Endothelial cell of umbilical vein (primary cell): ENCODE measurements around the gene MAP3K15. TPM values are rescaled to one million over a fixed set of nuclear protein-coding genes. Genes with fewer than 3 reads are reported as not detected.

ENCODE experiments used
- BruUV-seq: library from RNA; stranded (reverse); fragments of 400-500 nt; replicated peaks from 2 replicates; lab custom pipeline; 2021; lab: Mats Ljungman, UMichigan
- CTCF ChIA-PET: fragments of 300-600, 350-600 bp; sonication (Branson Sonifier 250); formaldehyde crosslinking; loops from one replicate; lab custom pipeline; 2021; ENCODE audit warnings: antibody characterized with exemption, inconsistent platforms; lab: Charles Lee
- POLR2A ChIA-PET: fragments of 300-600, 350-600 bp; sonication (Branson Sonifier 250); formaldehyde crosslinking; loops from one replicate; lab custom pipeline; 2021; ENCODE audit warnings: antibody characterized with exemption, inconsistent platforms; lab: Charles Lee
- DNase-seq: peaks from one replicate; pipeline ENCODE4 v3.0.0-alpha.2; 2011; ENCODE audit warnings: low read depth, low spot score
- FAIRE-seq: peaks from 2 replicates; lab custom pipeline; 2011; peaks lifted over from hg19 to GRCh38; lab: Jason Lieb, UNC
- H2AFZ ChIP-seq: 2 replicates; pipeline ENCODE4 v1.6.0; 2012; ENCODE audit warnings: low read depth, low read length, control low read depth, inconsistent platforms
- H3K27ac ChIP-seq: 2 replicates; pipeline ENCODE4 v1.5.1; 2011; ENCODE audit warnings: low read depth, mild to moderate bottlenecking, control low read depth, low read length, moderate library complexity; ENCODE audit not compliant: insufficient read depth
- H3K27me3 ChIP-seq, 2 experiments: 2 replicates each; pipeline versions ENCODE4 v1.6.0 to v1.6.1; 2011; ENCODE audit warnings: low read length in 2 of 2, mixed read lengths in 1 of 2; ENCODE audit not compliant: control insufficient read depth in 2 of 2, insufficient read depth in 2 of 2
- H3K36me3 ChIP-seq, 2 experiments: 2 replicates in 1 of 2; 3 replicates in 1 of 2; pipeline ENCODE4 v1.5.1; 2011; ENCODE audit warnings: low read length in 2 of 2, mild to moderate bottlenecking in 1 of 2, moderate library complexity in 1 of 2; ENCODE audit not compliant: control insufficient read depth in 2 of 2, insufficient read depth in 2 of 2; ENCODE audit errors: extremely low read depth in 1 of 2
- H3K4me1 ChIP-seq: 3 replicates; pipeline ENCODE4 v1.5.1; 2011; ENCODE audit warnings: mild to moderate bottlenecking, low read length; ENCODE audit not compliant: control insufficient read depth, insufficient read depth; ENCODE audit errors: extremely low read depth
- H3K4me2 ChIP-seq: 2 replicates; pipeline ENCODE4 v1.6.1; 2011; ENCODE audit warnings: low read length, control low read depth, mixed read lengths; ENCODE audit not compliant: insufficient read depth
- H3K4me3 ChIP-seq, 3 experiments: fragments of 200-600 bp in 1 of 3; sonication (generic), shearing (Covaris generic) in 1 of 3; replicated peaks in 1 of 3; 2 replicates each; pipeline ENCODE4 v1.5.1; 2011 to 2016; ENCODE audit warnings: control low read depth in 3 of 3, low read length in 3 of 3, mild to moderate bottlenecking in 2 of 3, inconsistent platforms in 1 of 3, low read depth in 1 of 3, moderate library complexity in 1 of 3; ENCODE audit not compliant: insufficient read depth in 1 of 3
- H3K79me2 ChIP-seq: 2 replicates; pipeline ENCODE4 v1.6.0; 2012; ENCODE audit warnings: low read length, inconsistent platforms; ENCODE audit not compliant: control insufficient read depth, insufficient read depth
- H3K9ac ChIP-seq: replicated peaks from 2 replicates; pipeline ENCODE3; 2011; ENCODE audit warnings: low read length, control low read depth; ENCODE audit not compliant: insufficient read depth; ENCODE audit errors: extremely low read depth
- H3K9me1 ChIP-seq: replicated peaks from 3 replicates; pipeline ENCODE4 v1.6.0; 2011; ENCODE audit warnings: mild to moderate bottlenecking, low read length; ENCODE audit not compliant: control insufficient read depth, insufficient read depth; ENCODE audit errors: extremely low read depth
- H3K9me3 ChIP-seq: replicated peaks from 2 replicates; pipeline ENCODE4 v1.5.1; 2012; ENCODE audit warnings: low read length, inconsistent platforms; ENCODE audit not compliant: control insufficient read depth, insufficient read depth
- H4K20me1 ChIP-seq: replicated peaks from 2 replicates; pipeline ENCODE3; 2011; ENCODE audit warnings: mild to moderate bottlenecking, low read length; ENCODE audit not compliant: control insufficient read depth, insufficient read depth; ENCODE audit errors: extremely low read depth
- EZH2 ChIP-seq: IDR thresholded peaks from 2 replicates; pipeline ENCODE4 v1.6.1; 2012; ENCODE audit warnings: borderline replicate concordance, low read depth, mild to moderate bottlenecking, moderate library complexity, low read length, inconsistent platforms; ENCODE audit not compliant: severe bottlenecking
- FOS ChIP-seq: IDR thresholded peaks from 2 replicates; pipeline ENCODE4 v1.6.1; 2011; ENCODE audit warnings: mild to moderate bottlenecking, low read length, moderate library complexity, borderline replicate concordance; ENCODE audit not compliant: insufficient read depth
- GATA2 ChIP-seq: IDR thresholded peaks from 2 replicates; pipeline ENCODE4 v1.7.0; 2011; ENCODE audit warnings: low read depth, mild to moderate bottlenecking, moderate library complexity, mixed read lengths, low read length; ENCODE audit not compliant: insufficient read length, insufficient read depth
- JUN ChIP-seq: IDR thresholded peaks from 2 replicates; pipeline ENCODE4 v1.6.1; 2011; ENCODE audit warnings: borderline replicate concordance, low read depth; ENCODE audit not compliant: insufficient read length, insufficient read depth
- MYC ChIP-seq: IDR thresholded peaks from one replicate; pipeline ENCODE4 v1.6.1; 2011; ENCODE audit warnings: mild to moderate bottlenecking, low read depth, low read length
- POLR2A ChIP-seq: IDR thresholded peaks from 2 replicates; pipeline ENCODE4 v1.6.1; 2012; ENCODE audit warnings: low read depth, mild to moderate bottlenecking, control low read depth, low read length
- POLR2AphosphoS5 ChIP-seq: IDR thresholded peaks from 2 replicates; pipeline ENCODE4 v1.6.1; 2012; ENCODE audit warnings: low read depth, mild to moderate bottlenecking, control low read depth, low read length, moderate library complexity; ENCODE audit not compliant: insufficient read depth
- dilution Hi-C: fragments of 300-500 bp; cut with MboI; formaldehyde crosslinking; loops from one replicate; pipeline ENCODE4 v1.15.0; 2019; ENCODE audit warnings: low sequenced_read_pairs; ENCODE audit not compliant: extremely low pct_ligation_motif_present
- intact Hi-C: fragments of 100-400 bp; cut with micrococcal nuclease; formaldehyde crosslinking; loops from one replicate; pipeline ENCODE4 v1.10.0; 2022
- polyA plus RNA-seq, 4 experiments: library from polyadenylated mRNA; depleted of rRNA in 3 of 4; stranded (reverse) in 3 of 4; unstranded in 1 of 4; fragments of >200 nt; gene quantifications; 2 replicates each; pipeline versions ENCODE4 v1.2.1 to v1.2.3, GENCODE V29; 2011 to 2012; ENCODE audit warnings: missing spikeins in 1 of 4
- total RNA-seq: library from RNA; stranded (reverse); gene quantifications from 2 replicates; pipeline ENCODE4 v1.2.3, GENCODE V29; 2021
- TF ChIP-seq, protein P1 (sequence below): IDR thresholded peaks from 2 replicates; pipeline ENCODE4 v1.6.1; 2011; ENCODE audit not compliant: insufficient read depth, insufficient read length
- TF ChIP-seq, protein P2 (sequence below), 2 donors: IDR thresholded peaks; 1 replicate in 1 of 2; 2 replicates in 1 of 2; pipeline ENCODE4 v1.5.1; 2011; ENCODE audit warnings: low read length in 2 of 2, mild to moderate bottlenecking in 2 of 2, moderate library complexity in 2 of 2, control low read depth in 1 of 2, inconsistent platforms in 1 of 2, low read depth in 1 of 2; ENCODE audit not compliant: insufficient read depth in 1 of 2; ENCODE audit errors: extremely low read depth in 1 of 2

The MAP3K15 gene
- total and polyA plus RNA-seq, 2 donors (not counting 3 experiments of a cell fraction or from before 2014, with no cell fraction given): 0.01 to 0.09 TPM

DNA sequence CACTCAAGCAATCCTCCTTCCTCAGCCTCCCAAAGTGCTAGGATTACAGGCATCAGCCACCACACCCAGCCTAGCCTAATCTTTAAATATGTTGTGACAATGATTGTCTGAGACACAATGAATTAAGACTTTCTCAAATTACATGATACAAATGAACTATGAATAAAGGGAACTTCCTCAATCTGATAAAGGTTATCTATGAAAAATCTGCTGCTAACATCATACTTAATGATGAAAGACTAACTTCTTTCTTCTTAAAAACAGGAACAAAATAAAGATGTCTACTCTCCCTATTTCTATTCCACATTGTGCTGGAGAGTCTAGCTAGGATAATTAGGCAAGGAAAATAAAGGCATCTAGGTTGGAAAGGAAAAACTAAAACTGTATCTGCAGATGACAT is 111.6 kb downstream of the MAP3K15 start:
- Histone ChIP-seq H2AFZ (no peak overlapping the region), H3K4me3 (no peak overlapping the region), H3K9me3 (no peaks in the 10 kb centered on the region), H4K20me1 (no peaks in the 10 kb centered on the region), H3K27ac (no peak overlapping the region), H3K36me3 (no peaks in the 10 kb centered on the region), H3K79me2 (no peaks in the 10 kb centered on the region), H3K4me1 (no peaks in the 10 kb centered on the region), H3K9me1 (no peaks in the 10 kb centered on the region), H3K27me3 (no peaks in the 10 kb centered on the region), H3K9ac (no peak overlapping the region), H3K4me2 (no peak overlapping the region)
- no peak for TF ChIP-seq JUN
- no peak for TF ChIP-seq FOS
- TF ChIP-seq, protein P1, sequence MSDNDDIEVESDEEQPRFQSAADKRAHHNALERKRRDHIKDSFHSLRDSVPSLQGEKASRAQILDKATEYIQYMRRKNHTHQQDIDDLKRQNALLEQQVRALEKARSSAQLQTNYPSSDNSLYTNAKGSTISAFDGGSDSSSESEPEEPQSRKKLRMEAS: no peak
- TF ChIP-seq EZH2: no peak
- TF ChIP-seq POLR2A: no peak
- TF ChIP-seq, protein P2, sequence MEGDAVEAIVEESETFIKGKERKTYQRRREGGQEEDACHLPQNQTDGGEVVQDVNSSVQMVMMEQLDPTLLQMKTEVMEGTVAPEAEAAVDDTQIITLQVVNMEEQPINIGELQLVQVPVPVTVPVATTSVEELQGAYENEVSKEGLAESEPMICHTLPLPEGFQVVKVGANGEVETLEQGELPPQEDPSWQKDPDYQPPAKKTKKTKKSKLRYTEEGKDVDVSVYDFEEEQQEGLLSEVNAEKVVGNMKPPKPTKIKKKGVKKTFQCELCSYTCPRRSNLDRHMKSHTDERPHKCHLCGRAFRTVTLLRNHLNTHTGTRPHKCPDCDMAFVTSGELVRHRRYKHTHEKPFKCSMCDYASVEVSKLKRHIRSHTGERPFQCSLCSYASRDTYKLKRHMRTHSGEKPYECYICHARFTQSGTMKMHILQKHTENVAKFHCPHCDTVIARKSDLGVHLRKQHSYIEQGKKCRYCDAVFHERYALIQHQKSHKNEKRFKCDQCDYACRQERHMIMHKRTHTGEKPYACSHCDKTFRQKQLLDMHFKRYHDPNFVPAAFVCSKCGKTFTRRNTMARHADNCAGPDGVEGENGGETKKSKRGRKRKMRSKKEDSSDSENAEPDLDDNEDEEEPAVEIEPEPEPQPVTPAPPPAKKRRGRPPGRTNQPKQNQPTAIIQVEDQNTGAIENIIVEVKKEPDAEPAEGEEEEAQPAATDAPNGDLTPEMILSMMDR (IDR thresholded peaks at IDR 0.05; ENCODE audit: extremely low read depth in 1 of 2, insufficient read depth in 1 of 2, low read depth in 1 of 2, low read length in 2 of 2): no peak
- no peak for TF ChIP-seq GATA2
- no peak for TF ChIP-seq POLR2AphosphoS5
- TF ChIP-seq MYC: no peak
- ChIA-PET POLR2A (no interaction called here), CTCF (no interaction called here)
- no peak for FAIRE-seq
- intact Hi-C loops: no loop called here
- dilution Hi-C loops: no loop called here
- no peak for DNase-seq
- no TSS peak for BruUV-seq
